NCI-H2029 treated with DMSO at 0.1 percent for 48 hours (cell line): ENCODE measurements around the gene HSPG2.
"Not testable (repeated sequence)": the region's sequence is repeated elsewhere in the genome, so short reads cannot be mapped to it uniquely, and the experiment has no call there.

Source experiments
- DNase-seq: peaks from one replicate; lab custom pipeline; 2025; lab: John Stamatoyannopoulos, UW

The HSPG2 gene

GRCh38 chr1:21937034-21937371, at the start of gene HSPG2:
HSPG2 (minus strand) TSS chr1:21937310; CDS start chr1:21937217, 93 bp downstream.
- DNase-seq, result no peak

- not testable (repeated sequence) for DNase-seq
These were observed 49.3 kb upstream of the HSPG2 start for GRCh38 chr1:21986386-21986785.

- DNase-seq, result not testable (repeated sequence)
These were observed 48.8 kb upstream of the HSPG2 start for GRCh38 chr1:21985893-21986292.

- DNase-seq, result not testable (repeated sequence)
These were observed 46.4 kb upstream of the HSPG2 start for GRCh38 chr1:21983539-21983938.

- DNase-seq, result not testable (repeated sequence)
These were observed 45.0 kb upstream of the HSPG2 start for GRCh38 chr1:21982122-21982521.

- DNase-seq, result not testable (repeated sequence)
These were observed 44.1 kb upstream of the HSPG2 start for GRCh38 chr1:21981253-21981652.

GRCh38 chr1:21980515-21981220, 43.6 kb upstream of the HSPG2 start:
- DNase-seq, result not testable (repeated sequence)

GRCh38 chr1:21978209-21978608, 41.1 kb upstream of the HSPG2 start:
- DNase-seq, result not testable (repeated sequence)

GRCh38 chr1:21976703-21977239, 39.7 kb upstream of the HSPG2 start, which contains the start of gene CELA3B:
CELA3B (plus strand) TSS chr1:21977022; CDS start chr1:21977040, 18 bp downstream.
- DNase-seq, result not testable (repeated sequence)

- DNase-seq, result not testable (repeated sequence)
These were observed 38.2 kb upstream of the HSPG2 start for GRCh38 chr1:21975296-21975695.

- peak; percentile 4 for DNase-seq
These were observed 37.6 kb upstream of the HSPG2 start for GRCh38 chr1:21974699-21975098.

GRCh38 chr1:21973948-21974347, 36.8 kb upstream of the HSPG2 start:
- not testable (repeated sequence) for DNase-seq

GRCh38 chr1:21972973-21973441, 35.9 kb upstream of the HSPG2 start:
- not testable (repeated sequence) for DNase-seq

- DNase-seq, result not testable (repeated sequence)
These were observed 33.4 kb upstream of the HSPG2 start for GRCh38 chr1:21970523-21970922.

GRCh38 chr1:21969066-21969465, 32.0 kb upstream of the HSPG2 start:
- DNase-seq, result not testable (repeated sequence)

GRCh38 chr1:21967216-21967615, 30.1 kb upstream of the HSPG2 start:
- not testable (repeated sequence) for DNase-seq

GRCh38 chr1:21966247-21967000, 29.3 kb upstream of the HSPG2 start:
- DNase-seq, result no peak

GRCh38 chr1:21963477-21964217, 26.5 kb upstream of the HSPG2 start:
- DNase-seq, result peak; percentile 39

GRCh38 chr1:21961799-21962198, 24.7 kb upstream of the HSPG2 start:
- no peak for DNase-seq

- DNase-seq, result no peak
These were observed 24.2 kb upstream of the HSPG2 start for GRCh38 chr1:21961337-21961736.

- peak; percentile 80 for DNase-seq
These were observed 19.8 kb upstream of the HSPG2 start for GRCh38 chr1:21956720-21957552.
